ENCODE measurements around the gene HMX1.

The HMX1 gene

GRCh38 chr4:8867624-8868320 lies 3.9 kb downstream of the HMX1 start:
- DNase-seq: no peak

DNA sequence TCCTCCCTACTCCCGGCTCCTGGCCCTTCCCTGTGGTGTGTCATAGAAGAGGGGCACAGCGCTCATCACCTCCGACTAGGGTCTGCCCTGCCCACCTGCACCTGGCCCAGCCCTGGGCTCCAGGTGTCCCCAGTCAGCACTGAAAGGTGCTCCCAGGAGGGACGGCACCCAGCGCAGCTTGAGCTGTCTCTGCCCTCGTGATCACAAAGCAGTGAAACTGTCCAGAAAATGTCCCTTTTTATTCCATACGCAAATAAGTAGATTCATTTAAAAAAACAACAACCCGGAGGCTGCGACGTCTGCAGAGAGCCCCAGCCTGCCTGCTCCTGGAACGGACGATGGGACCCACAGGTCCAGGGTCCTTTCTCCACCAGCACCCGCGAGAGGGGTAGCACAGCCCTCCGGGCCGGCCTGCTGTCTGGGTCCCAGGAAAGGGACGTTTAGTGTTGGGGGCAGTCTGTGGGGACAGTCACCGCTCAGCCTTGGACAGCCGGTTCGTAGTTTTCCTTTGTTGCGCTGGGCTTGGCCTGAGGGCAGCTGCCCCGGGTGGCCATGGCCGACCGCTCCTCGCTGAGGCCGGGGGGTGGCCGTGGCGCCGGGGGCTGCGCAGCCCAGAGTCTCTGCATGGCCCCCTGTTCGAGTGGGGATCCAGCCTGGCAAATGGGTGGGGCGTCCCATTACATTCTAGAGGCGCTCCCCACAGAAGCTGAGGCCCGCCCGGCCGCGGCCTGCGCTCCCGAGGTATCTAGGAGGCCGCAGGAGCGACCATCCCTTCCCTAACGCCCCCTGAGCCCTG lies 4.6 kb downstream of the HMX1 start:
- no peak for DNase-seq

GRCh38 chr4:8866421-8866820 lies 5.2 kb downstream of the HMX1 start:
- DNase-seq: no peak

GRCh38 chr4:8865681-8866310 lies 5.8 kb downstream of the HMX1 start:
- DNase-seq: no peak

DNA sequence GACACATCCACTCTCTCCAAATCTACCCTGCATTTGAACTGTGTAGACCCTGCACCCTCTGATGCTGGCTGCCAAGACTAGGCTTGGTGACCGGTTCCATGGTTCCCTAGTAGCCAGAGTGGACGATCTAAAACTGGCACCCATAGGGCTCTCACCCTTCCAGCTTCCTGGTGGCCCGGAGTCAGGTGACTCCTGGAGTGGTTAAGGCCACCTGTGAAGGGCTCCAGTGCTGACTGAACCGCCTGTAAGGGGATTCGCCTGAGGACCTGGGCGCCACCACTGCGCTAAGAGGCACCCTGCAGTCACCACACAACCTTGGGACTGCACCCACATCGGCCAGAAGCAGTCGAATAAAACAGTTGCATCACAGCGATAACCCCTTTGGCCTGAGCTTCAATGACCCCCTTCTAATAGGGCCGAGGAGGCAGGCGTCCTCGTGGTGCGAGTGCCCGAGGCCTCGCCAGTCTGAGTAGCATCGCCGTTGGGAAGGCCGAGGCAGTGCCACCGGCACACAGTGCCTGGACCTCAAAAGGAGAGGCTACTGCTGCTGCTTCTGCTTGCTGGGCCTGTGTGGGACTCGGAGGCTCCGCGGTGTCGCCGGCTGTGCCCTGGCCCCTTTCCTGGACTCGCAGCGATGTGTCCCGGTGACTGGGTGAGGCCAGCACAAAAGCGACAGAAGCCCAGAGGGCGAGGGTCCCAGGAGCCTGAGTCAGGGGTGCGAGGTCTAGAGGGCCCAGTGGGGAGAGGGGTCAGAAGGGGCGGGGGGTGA lies 6.5 kb downstream of the HMX1 start:
- no peak for DNase-seq

DNA sequence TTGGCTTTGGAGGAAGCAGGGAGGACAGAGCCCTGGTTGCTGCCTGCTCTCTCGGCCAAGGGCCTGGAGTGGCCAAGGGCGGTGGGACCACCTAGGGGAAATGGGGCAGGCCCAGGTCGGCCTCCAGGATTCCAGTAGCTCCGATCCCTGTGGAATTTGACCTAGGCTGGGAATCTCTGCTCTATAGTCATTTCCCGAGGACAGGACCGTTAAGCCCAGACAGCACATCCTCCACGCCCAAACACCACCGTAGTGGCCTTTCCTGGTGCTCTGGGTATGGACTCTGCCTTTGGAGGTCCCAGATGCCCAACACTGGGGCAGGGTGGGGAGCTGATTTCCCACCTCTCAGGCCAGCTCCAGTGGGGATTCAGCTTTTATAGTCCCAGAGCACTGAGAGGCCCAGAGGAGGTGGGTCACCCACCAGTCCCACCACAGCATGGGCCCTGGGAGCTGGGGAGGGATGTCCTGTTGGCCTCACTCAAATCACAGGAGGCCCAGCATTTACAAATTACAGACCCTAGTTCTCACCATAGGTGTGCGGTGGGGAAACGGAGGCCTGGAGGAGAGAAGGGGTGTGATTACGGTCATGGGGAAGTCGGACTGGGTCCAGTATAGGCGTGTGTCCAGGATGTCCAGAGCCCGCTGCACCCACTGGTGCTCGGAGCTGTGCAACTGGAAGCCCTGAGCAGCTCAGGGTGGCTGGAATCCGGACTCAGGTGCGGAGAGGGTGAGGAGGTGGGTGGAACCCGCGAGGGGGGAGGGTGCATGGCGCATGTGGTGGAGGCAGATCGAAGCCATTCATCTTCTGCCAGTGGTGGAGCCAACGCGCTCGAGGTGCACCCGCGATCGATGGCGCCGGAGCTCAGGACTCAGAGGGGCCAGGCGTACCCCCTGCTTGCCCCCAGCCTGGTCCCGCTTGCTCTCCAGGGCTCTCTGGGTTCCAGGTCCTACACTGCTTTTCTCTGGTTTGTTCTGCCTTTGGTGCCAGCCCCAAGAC lies 7.7 kb downstream of the HMX1 start:
- DNase-seq: no peak

DNA sequence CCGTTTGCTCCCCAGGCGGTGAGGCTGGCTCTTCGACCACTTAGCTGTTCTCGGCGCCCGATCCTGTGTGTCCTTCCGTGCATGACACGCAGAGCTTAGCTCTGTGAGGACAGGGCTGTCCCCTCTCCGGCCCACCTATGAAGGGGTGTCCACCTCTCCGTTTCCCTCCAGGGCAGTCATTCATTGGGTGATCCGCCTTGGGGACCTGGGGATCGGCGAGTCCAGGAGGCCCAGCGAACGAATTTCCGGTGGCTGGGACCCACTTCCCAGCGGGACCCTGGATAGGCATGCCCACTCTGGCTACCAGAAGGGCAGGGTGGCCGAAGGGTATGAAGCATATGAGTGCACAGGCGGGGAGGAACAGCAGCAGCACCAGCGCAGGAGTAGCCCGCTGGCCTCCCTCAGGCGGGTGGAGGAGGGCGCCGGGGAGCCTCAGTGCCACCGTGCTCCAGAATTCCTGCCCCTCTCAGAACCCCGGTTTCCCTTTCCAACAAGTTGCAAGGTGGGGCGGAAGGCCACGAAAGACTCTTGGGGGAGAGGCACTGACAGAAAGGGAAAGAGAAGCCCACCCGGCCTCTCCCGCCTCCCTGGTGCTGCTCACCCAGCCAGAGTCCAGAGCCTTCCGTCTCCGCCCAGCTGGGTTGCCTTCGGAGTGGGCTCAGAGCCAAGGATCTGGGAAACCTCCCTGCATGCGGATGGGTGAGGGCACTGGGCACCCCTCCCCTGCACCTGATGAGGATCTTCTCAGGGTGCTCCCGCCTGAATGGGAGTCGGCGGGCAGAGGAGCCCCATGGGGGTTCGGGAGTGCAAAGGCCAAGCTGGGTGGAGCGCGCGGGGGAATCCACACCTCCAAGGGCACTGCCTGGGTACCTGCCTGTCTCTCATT lies 8.6 kb downstream of the HMX1 start:
- DNase-seq: no peak

DNA sequence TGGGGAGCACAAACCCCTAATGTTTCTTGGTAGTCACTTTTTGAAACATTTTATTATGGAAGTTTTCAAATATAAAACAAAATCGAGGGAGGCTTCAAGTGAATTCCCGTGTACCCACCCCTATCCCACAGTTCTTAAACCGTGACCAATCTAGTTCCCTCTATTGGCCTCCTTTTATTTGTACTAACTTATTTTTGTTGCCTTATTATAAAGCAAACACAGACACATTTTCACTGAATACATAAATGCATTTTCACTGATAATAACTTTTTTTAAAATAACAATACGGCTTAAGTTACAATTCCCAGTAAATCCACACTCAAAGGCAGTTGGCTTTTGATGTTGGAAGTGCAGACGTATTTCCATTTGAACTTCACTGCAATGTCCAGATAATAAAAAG lies 9.3 kb downstream of the HMX1 start:
- no peak for DNase-seq

GRCh38 chr4:8861576-8862295 lies 9.9 kb downstream of the HMX1 start:
- DNase-seq: no peak

GRCh38 chr4:8860892-8861575 lies 10.6 kb downstream of the HMX1 start:
- DNase-seq: no peak

DNA sequence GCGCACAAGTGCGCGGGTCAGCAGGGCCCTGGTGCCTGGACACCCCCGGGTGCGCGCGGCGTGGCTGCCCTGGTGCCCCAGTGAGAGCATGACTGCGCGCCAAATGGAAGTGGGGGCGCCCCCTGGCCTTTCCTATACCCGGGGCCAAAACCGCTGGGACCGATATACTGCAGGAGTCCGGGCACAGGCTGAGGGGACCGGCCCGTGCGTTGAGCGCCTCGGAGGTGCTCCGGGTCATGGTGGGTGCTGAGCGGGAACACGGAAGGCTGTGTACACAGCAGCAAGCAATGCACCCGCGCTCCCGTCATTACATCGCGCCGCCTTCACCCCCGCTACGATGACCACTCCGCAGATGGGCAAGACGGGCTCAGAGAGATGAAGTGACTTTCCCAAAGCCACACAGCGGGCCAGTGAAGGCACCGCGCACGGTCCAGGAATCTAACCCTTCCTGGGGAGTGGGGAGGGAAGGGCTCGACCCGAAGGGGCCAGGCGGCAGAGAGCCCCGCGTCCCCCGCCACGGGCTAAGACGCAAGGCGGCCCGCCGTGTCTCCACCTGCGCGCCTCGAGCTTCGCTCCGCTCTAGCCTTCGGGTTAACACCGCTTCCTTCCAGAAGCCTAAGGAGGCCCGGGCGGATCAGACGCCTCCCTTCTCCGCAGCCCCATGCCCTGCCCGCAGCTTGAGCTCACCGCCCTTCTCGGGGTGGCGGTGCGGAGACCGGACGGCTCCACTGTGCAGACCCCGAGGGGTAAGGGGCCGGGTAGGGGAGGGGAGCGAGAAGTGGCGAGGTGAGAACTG lies 11.3 kb downstream of the HMX1 start:
- DNase-seq: no peak

DNA sequence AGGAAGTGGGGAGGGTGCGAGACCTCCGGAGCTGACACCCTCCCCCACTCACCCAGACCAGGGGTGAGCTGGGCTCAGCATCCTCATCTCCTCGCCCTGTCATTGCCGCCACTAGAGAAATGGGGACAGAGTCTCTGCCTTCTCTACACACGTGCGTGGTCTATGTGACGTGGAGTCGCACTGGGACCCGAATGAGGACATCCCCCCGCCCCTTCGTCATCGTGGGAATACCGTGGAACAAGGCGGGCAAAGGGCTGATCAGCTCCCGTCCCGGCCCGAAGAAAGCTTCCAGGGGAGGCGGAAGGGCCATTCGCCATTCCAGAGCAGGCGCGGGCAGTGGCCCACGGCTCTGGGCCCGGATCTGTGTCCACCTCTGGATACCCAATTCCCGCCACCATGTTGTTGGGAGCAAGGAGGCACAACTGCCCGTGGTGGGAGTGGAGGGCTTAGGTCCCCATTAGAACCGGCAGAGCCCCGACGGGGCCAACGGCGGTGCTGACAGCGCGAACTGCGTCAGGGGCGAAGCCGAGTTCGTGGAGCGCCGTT lies 12.0 kb downstream of the HMX1 start:
- DNase-seq: no peak

DNA sequence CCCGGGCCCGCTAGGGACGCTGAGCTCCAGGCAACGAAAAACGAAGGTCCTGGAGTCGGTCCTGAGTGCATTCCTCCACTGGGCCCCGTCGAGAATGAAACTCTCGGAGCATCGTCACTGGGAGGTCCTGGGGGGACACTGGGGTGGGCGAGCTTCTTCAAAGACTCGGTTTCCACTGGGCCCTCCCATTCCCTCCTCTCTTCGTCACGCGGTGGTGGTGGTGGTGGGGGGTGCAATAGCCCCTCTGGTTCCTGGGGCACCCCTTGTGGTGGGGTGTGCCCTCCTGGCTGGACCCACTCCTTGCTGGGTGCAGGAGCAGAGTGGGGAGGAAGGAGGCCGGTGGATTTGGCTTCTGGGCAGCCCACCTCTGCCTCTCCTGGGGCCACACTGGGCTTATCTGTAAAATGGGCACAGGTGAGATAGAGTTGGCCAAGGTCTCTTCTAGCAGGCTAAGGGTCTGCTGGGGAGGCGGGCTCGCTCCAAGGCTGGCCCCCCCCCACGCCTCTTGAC lies 12.9 kb downstream of the HMX1 start:
- DNase-seq: no peak

- no peak for DNase-seq
Measured at GRCh38 chr4:8857766-8858700, 13.6 kb downstream of the HMX1 start.

GRCh38 chr4:8856835-8857621 lies 14.6 kb downstream of the HMX1 start:
- no peak for DNase-seq

DNA sequence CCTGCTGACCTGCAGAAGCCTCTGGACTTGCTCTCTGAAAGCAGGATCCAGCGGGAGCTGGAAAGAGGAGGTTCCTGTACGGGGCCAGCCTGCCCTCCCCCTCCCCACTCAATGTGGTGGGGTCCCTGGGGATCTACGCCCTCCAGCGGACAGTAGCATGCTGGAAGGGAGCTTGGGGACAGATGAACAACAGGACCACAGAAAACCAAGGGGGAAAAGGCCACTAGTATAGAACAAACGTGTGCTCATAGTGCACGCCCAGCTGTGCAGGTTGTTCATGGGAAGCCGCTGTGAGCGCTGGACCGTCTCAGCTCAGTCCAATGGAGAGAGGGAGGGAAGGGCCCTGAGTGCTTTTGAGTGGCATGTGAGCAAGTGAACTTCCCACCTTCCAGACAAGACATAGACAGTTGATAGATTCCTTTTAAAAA lies 15.8 kb downstream of the HMX1 start:
- no peak for DNase-seq
